Ovary (tissue), 9 donors: ENCODE results near the gene BLTP2. TPM values are rescaled to one million over a fixed set of nuclear protein-coding genes. Genes with fewer than 3 reads are reported as not detected.

Experiments used
- DNase-seq, 5 donors: peaks; one replicate each; pipeline ENCODE4 v3.0.0-alpha.2; 2019 to 2020
- H3K27ac ChIP-seq, 2 donors: fragments of 200-600 bp; one replicate each; pipeline versions ENCODE4 v1.5.1 to v1.8.0; 2019 to 2022
- H3K27me3 ChIP-seq: fragments of 200-600 bp; one replicate; pipeline ENCODE4 v1.8.0; 2022
- H3K36me3 ChIP-seq: fragments of 200-600 bp; sonication (generic); one replicate; pipeline ENCODE4 v1.5.1; 2019
- H3K4me1 ChIP-seq: one replicate; pipeline ENCODE4 v1.8.1; 2013; ENCODE audit warnings: mild to moderate bottlenecking, moderate library complexity; ENCODE audit not compliant: insufficient read depth
- H3K4me3 ChIP-seq: fragments of 200-600 bp; sonication (generic); one replicate; pipeline ENCODE4 v1.5.1; 2017
- H3K9me3 ChIP-seq, 2 donors: fragments of 200-600 bp in 1 of 2; sonication (generic) in 1 of 2; one replicate each; pipeline versions ENCODE4 v1.5.1 to v1.8.1; 2013 to 2019; ENCODE audit warnings: mild to moderate bottlenecking in 1 of 2, moderate library complexity in 1 of 2
- EP300 ChIP-seq: sonication (generic); formaldehyde crosslinking; IDR thresholded peaks from one replicate; pipeline ENCODE4 v1.6.1; 2017; ENCODE audit warnings: antibody characterized with exemption
- POLR2A ChIP-seq: fragments of 450-650 bp; IDR thresholded peaks from one replicate; pipeline ENCODE4 v1.6.1; 2017; ENCODE audit warnings: antibody characterized with exemption, mild to moderate bottlenecking, moderate library complexity
- WGBS, 3 donors: extraction: QIAGEN DNeasy Blood & Tissue Kit in 1 of 3; methylation state at CpG; one replicate each; pipeline versions ENCODE4 v1.1.5 to v1.1.7; 2013 to 2017; 5-methylcytosine and 5-hydroxymethylcytosine counted together
- intact Hi-C, 4 donors: fragments of 100-400 bp; cut with DNase I; formaldehyde crosslinking; loops; one replicate each; pipeline versions ENCODE4 v1.11.0 to v1.15.1; 2022 to 2023
- polyA plus RNA-seq, 2 donors: library from polyadenylated mRNA; stranded (reverse); fragments of 200-250 nt in 1 of 2; fragments of 350-450 nt in 1 of 2; fragmentation: Illumina TruSeq in 1 of 2; extraction: RNeasy Lipid Tissue Mini Kit (QIAGEN cat#74804) in 1 of 2; gene quantifications; one replicate each; pipeline ENCODE4 v1.2.3, GENCODE V29; 2013 to 2014
- total RNA-seq, 7 donors: library from RNA; depleted of rRNA in 2 of 7; stranded (reverse); fragments of >200 nt in 2 of 7; fragmentation: NEBNext Ultra II Directional in 3 of 7; extraction: Animal tissue kit (Norgen Biotek cat#: 25700) in 3 of 7; gene quantifications; one replicate each; pipeline versions ENCODE4 v1.1.0 to v1.2.4, GENCODE V29; 2016 to 2023
- TF ChIP-seq, protein P1 (sequence below), 3 donors: fragments of 450-650 bp in 2 of 3; fragments of 200-600 bp in 1 of 3; IDR thresholded peaks; one replicate each; pipeline versions ENCODE4 v1.5.1 to v1.8.0; 2016 to 2022; ENCODE audit warnings: antibody characterized with exemption in 3 of 3, mild to moderate bottlenecking in 1 of 3
- donor health status: DM: no; HTN: no; CAD: no; lungs with moderate emphysema.
- donor health status: DM: no; HTN: no; CAD: no.
- donor health status: Bipolar disorder and iron deficiency.
- donor health status: DM: yes; HTN: yes; CAD: no.
- donor health status: DM: no; HTN: no; CAD: no.
- donor health status: DM: yes; HTN: yes; CAD: no.

BLTP2 gene
- total and polyA plus RNA-seq, 9 donors = 24.9 to 148 (median 93.2) TPM

DNA sequence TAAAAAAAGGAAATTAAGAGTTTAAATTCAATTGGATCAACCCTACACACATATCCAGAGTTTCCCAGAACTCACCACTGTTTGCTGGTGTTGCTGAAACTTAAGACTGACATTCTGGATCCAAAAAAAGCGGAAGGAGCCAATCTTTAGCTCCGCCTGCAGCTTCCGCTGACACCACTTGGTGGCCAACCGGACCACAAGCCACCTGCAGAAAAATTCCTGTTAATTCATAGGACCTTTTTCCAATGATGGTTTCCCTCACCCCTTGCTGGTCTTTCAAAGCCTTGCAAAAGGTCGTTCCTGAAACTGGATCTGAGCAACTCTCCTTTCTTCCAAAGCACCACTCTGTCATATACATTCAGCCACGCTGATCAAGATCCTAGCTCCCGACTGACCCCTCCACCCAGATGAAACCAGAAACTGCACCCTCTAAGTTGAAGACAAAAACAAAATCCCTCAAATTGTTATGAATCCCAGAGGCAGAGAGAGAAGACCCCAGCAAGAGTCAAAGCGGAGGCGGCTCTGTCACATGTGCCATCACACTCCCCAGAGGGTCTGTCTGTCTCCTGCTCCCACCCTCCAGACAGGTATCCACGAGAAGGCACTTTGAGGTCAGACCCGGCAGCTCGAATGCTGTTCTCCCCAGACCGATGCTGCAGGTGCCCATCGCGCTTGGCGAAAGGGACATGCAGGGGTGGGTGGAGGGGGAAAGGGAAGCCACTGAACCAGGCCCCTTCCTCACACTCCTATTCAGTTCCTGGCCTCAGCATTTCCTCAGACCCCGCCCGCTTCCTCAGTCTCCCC lies 773 bp downstream of the BLTP2 start:
- intact Hi-C loops = no loop called here
- Histone ChIP-seq H3K9me3 (no peaks in the 10 kb centered on the region), H3K36me3 (no peaks in the 10 kb centered on the region), H3K4me1 (peaks cover 1% of the 10 kb centered on the region), H3K4me3 (peak overlapping the region; percentile 92), H3K27me3 (no peaks in the 10 kb centered on the region), H3K27ac (peak overlapping the region; percentile 47 to 95)
- no peak for TF ChIP-seq POLR2A
- no peak for TF ChIP-seq EP300
- TF ChIP-seq, protein P1, sequence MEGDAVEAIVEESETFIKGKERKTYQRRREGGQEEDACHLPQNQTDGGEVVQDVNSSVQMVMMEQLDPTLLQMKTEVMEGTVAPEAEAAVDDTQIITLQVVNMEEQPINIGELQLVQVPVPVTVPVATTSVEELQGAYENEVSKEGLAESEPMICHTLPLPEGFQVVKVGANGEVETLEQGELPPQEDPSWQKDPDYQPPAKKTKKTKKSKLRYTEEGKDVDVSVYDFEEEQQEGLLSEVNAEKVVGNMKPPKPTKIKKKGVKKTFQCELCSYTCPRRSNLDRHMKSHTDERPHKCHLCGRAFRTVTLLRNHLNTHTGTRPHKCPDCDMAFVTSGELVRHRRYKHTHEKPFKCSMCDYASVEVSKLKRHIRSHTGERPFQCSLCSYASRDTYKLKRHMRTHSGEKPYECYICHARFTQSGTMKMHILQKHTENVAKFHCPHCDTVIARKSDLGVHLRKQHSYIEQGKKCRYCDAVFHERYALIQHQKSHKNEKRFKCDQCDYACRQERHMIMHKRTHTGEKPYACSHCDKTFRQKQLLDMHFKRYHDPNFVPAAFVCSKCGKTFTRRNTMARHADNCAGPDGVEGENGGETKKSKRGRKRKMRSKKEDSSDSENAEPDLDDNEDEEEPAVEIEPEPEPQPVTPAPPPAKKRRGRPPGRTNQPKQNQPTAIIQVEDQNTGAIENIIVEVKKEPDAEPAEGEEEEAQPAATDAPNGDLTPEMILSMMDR (IDR thresholded peaks at IDR 0.05) = peak in 1 of 3 donors; percentile 32
- no peak for DNase-seq
- 2 to 3% (median 2%) methylated on average over 18 of the region's 18 CpGs for WGBS, 3 donors

DNA sequence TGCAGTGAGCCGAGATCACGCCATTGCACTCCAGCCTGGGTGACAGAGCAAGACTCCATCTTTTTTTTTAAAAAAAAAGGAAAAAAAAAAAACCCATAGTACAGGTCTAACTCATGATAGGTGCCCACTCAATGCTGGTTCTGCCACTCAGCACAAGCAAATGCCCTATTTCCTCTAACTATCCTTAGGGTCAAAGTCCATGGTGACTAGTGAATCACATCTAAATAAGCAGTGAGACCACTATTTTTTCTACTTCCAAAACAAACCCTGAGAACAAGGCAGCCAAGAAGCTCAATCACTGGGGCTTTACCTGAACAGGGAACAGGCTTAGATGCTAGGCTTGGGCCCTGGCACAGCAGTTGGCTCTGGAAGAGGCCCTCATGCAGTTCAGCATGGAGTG lies 3.4 kb downstream of the BLTP2 start:
- no peak for DNase-seq
- Histone ChIP-seq H3K27me3 (no peaks in the 10 kb centered on the region), H3K27ac (no peak overlapping the region), H3K36me3 (no peaks in the 10 kb centered on the region), H3K4me1 (peaks cover 1% of the 10 kb centered on the region), H3K4me3 (no peak overlapping the region), H3K9me3 (no peaks in the 10 kb centered on the region)
- 89 to 92% (median 91%) methylated on average over 2 of the region's 2 CpGs for WGBS, 3 donors
- intact Hi-C loops = no loop called here
- TF ChIP-seq EP300 (no peak), POLR2A (no peak)
- TF ChIP-seq, protein P1 (IDR thresholded peaks at IDR 0.05) = no peak

DNA sequence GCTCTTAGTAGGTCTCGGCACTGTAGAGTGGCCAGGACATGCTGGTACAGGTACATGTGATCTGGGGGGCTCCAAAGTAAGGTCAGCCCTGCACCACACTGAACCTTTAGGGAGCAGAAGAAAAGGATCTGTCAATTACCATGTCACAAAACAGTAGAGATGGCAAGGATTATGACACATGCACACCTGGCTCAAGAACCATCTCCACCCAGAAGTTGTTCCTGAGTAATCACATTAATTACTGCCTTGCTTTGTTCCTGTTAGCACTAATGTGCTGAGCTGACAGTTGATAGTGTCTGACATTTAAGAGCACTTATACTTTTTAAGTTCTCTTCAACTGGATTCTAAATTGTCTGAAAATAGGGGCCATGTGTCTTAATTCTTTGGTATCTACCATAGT lies 9.5 kb downstream of the BLTP2 start:
- WGBS, 3 donors = 94 to 100% (median 96%) methylated on average over 1 of the region's 1 CpG
- H3K36me3 ChIP-seq = no peaks in the 10 kb centered on the region
- TF ChIP-seq, protein P1 (IDR thresholded peaks at IDR 0.05) = no peak
- no peak for TF ChIP-seq EP300
- no peak for TF ChIP-seq POLR2A
- no peaks in the 10 kb centered on the region for H3K9me3 ChIP-seq
- H3K27me3 ChIP-seq = no peaks in the 10 kb centered on the region
- no peaks in the 10 kb centered on the region for H3K4me1 ChIP-seq
- H3K4me3 ChIP-seq = no peak overlapping the region
- intact Hi-C loops = no loop called here
- no peak for DNase-seq
- H3K27ac ChIP-seq = no peak overlapping the region

DNA sequence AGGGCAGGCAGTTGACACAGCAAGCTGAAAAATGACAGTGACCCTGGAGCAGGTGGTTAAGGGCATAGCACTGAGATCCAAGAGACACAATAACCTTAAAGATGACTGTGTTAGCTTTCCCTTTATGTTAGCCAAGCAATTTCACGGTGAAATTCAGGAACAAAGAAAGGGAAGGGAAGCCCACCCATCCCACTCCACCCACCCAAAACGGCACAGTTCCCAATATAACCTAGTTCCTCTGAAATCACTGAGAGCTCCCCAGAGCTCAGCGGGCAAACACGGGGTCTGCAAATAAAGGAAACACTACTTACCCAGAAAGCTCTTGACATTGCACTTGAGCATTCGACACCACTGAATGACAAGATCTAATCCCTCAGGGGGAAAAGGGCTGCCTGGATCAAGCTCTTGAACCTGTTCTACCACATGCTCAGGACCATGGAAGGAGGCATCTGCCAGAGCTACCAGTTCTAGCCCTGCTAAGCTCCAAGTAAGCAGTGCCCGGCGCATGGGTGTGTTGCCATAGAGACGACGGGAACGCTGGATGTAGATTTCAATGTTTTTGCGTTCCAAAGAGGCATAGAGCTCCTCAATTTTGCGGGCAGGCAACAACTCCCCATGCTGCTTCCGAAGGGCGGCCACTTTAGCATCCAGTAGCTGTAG lies 10.6 kb downstream of the BLTP2 start:
- Histone ChIP-seq H3K27ac (no peak overlapping the region), H3K27me3 (no peaks in the 10 kb centered on the region), H3K36me3 (no peaks in the 10 kb centered on the region), H3K4me3 (no peak overlapping the region), H3K4me1 (no peaks in the 10 kb centered on the region), H3K9me3 (no peaks in the 10 kb centered on the region)
- 88 to 91% (median 88%) methylated on average over 14 of the region's 14 CpGs for WGBS, 3 donors
- no peak for DNase-seq
- intact Hi-C loops = no loop called here
- TF ChIP-seq POLR2A (no peak), EP300 (no peak)
- TF ChIP-seq, protein P1 (IDR thresholded peaks at IDR 0.05) = no peak
